ENCODE data around the gene SYNJ1.
A peak's percentile ranks its signal among the peaks of the same experiment; 100 is the strongest.
"Not testable (repeated sequence)": the region's sequence is repeated elsewhere in the genome, so short reads cannot be mapped to it uniquely, and the experiment has no call there.

SYNJ1 gene, protein sequence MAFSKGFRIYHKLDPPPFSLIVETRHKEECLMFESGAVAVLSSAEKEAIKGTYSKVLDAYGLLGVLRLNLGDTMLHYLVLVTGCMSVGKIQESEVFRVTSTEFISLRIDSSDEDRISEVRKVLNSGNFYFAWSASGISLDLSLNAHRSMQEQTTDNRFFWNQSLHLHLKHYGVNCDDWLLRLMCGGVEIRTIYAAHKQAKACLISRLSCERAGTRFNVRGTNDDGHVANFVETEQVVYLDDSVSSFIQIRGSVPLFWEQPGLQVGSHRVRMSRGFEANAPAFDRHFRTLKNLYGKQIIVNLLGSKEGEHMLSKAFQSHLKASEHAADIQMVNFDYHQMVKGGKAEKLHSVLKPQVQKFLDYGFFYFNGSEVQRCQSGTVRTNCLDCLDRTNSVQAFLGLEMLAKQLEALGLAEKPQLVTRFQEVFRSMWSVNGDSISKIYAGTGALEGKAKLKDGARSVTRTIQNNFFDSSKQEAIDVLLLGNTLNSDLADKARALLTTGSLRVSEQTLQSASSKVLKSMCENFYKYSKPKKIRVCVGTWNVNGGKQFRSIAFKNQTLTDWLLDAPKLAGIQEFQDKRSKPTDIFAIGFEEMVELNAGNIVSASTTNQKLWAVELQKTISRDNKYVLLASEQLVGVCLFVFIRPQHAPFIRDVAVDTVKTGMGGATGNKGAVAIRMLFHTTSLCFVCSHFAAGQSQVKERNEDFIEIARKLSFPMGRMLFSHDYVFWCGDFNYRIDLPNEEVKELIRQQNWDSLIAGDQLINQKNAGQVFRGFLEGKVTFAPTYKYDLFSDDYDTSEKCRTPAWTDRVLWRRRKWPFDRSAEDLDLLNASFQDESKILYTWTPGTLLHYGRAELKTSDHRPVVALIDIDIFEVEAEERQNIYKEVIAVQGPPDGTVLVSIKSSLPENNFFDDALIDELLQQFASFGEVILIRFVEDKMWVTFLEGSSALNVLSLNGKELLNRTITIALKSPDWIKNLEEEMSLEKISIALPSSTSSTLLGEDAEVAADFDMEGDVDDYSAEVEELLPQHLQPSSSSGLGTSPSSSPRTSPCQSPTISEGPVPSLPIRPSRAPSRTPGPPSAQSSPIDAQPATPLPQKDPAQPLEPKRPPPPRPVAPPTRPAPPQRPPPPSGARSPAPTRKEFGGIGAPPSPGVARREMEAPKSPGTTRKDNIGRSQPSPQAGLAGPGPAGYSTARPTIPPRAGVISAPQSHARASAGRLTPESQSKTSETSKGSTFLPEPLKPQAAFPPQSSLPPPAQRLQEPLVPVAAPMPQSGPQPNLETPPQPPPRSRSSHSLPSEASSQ (N-terminal part only)

DNA sequence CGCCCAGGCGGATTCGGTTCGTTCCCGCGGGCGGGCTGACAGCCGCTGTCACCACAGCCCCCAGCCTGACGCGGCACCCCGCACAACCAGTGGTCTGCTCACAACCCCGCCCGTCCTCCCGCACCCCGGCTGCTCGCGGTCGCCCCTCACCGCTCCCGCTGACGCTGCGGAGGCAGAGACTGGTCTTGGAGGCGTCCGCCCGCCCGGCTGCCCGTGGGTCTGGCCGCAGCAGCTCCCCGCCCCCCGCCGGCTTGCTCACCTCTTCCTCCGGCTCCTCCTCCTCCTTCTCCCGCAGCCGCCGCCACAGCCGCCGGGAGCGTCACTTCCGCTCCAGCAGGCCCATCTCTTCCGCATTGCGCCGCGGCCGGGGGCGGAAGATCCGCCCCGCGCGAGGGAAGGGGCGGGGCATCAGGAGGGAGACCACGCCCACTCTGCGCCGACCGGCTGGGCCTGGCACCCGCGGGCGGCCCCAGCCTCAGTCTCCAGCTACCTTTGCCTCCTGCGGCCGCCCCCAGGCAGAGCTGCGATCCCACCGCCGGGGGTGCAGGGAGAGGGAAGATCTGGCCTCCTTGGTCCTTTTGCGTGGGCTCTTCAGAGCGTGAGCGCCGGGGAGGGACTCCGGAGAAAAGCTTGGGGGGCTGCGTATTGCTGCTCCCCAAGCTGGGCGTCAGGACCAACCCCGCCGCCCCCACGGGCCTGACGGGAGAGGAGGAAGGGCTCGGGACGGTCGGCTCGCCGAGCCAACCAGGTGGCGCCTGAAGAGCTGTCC, at the start of gene SYNJ1:
TSS of gene SYNJ1 (minus strand) at position 327 of the 769 bp plus-strand sequence. CDS start 1,118 bp downstream, outside the sequence.
- peak; percentile 87 for DNase-seq (ENCODE audit: low read depth)

DNA sequence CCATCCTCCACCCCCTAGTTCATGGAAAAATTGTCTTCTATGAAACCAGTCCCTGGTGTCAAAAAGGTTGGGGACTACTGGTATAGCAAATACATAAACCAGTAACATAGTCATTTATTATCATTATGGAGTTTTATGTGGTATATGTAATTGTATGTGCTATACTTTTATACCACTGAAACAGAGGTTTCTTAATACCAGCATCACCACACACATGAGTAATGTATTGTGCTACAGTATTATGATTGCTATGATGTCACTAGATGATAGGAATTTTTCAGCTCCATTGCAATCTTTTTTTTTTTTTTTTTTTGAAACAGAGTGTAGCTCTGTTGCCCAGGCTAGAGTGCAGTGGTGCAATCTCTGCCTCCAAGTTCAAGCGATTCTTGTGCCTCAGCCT, 49.5 kb upstream of the SYNJ1 start:
- no peak for DNase-seq (ENCODE audit: low read depth)

DNA sequence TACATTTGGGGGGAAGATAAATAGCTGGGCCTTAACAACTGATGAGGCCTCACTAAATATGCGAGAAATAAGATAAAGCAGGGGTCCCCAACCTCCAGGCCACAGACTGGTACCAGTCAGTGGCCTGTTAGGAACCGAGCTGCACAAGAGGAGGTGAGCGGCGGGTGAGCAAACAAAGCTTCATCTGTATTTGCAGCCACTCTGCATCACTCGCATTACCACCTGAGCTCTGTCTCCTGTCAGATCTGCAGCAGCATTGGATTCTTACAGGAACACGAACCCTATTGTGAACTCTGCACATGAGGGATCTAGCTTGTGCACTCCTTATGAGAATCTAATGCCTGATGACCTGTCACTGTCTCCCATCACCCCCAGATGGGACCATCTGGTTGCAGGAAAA, 48.9 kb upstream of the SYNJ1 start:
- DNase-seq (ENCODE audit: low read depth), result no peak

DNA sequence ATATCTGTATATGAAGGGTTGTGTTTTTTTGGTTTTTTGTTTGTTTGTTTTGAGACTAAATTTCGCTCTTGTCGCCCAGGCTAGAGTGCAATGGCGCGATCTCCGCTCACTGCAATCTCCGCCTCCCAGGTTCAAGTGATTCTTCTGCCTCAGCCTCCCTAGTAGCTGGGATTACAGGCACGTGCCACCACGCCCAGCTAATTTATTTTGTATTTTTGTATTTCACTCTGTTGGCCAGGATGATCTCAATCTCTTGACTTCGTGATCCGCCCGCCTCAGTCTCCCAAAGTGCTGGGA, 45.2 kb upstream of the SYNJ1 start:
- DNase-seq (ENCODE audit: low read depth), result not testable (repeated sequence)

DNA sequence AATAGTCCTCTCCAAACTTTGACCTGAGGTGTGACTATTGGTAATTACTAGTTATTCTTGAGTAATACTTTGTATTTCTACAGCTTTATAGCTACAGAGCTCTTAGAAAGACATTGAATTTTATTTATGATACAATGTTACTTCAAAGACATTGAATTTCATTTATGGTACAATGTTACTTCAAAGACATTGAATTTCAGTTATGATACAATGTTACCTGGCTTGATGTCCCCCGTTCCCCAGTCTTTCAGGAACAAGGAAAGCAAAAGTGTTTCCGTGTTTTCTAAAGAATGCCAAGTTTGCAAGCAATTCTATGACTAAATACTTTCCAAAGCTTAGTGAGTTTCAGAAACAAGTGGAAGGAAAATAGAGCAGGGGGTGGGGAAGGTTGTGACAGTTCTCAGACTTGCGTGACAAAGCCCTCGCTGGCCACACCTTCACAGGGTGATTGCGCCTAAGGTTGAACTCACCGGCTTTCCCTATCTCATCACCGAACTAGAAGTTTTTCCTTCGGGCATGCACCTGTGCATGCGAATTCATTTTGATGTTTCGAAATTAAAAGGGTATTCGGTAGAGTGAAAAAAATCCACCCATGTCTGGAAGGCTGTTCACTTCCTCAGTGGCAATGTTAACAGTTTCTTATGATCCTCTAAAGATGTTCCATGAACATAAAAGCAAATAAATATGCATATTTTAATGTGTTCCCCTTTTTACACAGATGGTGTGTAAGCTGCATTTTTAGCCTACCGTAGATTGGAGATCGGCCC, 44.7 kb upstream of the SYNJ1 start:
- DNase-seq (ENCODE audit: low read depth), result peak; percentile 48

DNA sequence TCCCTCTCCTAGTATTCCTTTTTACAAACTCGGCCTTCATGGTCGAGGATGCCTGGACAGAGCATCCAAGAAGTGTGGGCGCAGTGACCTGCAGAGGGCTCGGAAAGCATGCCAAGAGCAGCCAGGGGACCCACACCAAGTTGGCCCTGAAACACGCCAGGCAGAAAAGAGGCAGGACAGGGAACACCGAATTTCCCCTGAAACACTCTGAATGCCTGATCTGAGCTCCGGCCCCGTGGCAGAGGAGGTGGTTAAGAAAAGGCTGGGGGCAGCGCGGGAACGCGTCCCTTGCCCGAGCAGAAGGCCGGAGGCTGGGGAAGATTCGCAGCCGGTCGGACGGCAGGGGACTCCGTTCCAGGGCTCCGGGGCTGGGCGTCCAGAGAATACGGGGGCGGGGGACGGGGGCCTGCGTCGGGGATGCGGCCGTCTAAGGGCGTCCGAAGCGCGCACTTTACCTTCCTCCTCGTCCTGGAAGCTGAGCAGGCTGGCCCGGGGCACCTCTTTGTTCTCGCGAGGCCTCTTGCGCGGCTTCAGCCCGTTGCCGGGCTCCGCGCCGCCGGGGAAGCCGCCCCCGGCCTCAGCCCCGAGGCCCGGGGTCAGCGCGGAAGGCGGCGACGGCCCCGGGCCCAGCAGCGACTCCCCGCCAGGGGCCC, 43.2 kb upstream of the SYNJ1 start:
- DNase-seq (ENCODE audit: low read depth), result peak; percentile 2

DNA sequence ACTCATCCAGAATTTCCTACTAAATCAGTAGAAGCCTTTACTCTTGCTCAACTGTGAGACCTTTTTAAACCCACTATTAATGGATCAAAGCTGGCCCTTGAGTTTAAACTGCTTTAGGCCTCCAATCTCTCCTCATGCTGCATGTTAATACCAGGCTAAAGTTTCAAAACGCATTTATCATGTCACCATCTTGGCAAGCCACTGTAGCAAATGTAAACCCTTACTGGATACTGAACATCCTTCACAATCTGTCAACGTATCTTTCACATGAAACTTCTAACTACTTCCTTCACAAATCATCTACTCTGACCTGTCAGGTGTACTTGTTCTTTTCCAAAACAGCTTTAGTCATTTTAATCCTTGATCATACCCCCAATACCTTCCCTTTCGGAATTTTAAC, 40.7 kb upstream of the SYNJ1 start:
- no peak for DNase-seq (ENCODE audit: low read depth)

DNA sequence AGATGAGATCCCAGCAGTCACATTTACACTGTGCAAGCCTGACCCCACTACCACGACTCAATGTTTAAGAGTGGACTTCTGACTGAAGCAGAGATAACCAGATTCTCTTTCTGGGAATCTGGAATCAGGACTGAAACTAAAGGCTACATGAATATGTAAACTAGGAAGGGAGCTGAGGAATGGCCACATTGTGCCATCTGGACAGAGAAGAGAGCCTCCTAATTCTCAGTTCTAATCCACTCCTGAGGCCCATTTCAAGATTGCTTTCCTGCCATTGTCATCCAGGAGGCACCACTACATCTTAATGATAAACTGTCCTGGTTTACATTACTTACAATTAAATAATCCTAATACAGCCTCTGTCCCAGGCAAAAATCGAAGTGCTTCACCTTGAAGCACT, 37.2 kb upstream of the SYNJ1 start:
- DNase-seq (ENCODE audit: low read depth), result no peak

DNA sequence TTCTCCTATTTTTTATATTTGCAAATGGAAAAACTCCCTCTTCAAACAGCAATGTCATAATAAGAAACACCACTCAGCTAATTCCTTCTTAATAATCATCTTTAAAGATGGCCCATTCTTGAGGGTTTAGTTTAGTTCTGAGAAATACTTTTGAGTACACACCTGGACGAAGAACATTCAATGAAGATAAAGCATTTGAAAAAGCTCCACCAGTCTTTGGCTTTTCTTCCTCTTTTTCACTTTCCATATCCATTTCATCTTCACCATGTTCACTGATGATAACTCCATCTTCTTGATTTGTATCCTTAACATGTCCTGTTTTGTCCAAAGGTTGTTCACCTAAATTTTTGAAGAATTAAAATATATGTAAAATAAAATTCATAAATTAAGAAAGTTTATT, 36.4 kb upstream of the SYNJ1 start:
- DNase-seq (ENCODE audit: low read depth), result no peak

DNA sequence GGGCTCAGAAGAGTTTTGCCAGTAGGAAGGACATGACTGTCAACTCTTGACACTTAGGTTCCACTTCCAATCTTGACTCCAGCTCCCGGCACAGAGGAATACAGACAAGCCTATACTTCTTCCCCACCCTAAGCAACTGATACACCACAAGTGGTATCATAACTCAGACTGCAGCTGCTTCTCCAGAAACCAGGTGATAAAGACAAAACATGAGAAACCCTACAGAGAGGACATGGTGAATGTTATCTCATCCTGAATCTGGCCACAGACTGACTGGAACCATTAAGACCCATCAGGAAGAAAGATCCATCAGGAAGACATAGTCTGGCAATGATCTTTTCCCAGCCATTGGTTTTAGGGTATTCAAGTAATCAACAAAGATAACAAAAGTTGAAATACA, 30.0 kb upstream of the SYNJ1 start:
- DNase-seq (ENCODE audit: low read depth), result no peak

DNA sequence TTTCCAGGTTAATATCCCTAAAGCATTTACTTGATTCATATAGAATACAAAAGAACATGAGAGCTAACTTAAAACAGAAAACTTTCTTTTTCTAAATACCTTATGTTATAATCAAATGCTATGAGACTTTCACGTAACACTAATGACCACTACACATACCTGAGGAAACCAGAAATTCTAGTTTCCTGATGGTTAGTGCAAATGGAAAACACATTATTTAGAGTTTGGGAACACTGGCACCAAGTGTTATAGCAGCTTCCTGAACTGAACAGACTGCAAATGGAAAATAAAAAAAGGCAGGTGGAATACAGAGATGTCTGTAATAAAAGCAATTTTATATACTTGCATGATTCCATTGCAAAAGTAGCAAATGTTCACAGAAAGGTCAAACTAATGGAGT, 28.3 kb upstream of the SYNJ1 start:
- no peak for DNase-seq (ENCODE audit: low read depth)

DNA sequence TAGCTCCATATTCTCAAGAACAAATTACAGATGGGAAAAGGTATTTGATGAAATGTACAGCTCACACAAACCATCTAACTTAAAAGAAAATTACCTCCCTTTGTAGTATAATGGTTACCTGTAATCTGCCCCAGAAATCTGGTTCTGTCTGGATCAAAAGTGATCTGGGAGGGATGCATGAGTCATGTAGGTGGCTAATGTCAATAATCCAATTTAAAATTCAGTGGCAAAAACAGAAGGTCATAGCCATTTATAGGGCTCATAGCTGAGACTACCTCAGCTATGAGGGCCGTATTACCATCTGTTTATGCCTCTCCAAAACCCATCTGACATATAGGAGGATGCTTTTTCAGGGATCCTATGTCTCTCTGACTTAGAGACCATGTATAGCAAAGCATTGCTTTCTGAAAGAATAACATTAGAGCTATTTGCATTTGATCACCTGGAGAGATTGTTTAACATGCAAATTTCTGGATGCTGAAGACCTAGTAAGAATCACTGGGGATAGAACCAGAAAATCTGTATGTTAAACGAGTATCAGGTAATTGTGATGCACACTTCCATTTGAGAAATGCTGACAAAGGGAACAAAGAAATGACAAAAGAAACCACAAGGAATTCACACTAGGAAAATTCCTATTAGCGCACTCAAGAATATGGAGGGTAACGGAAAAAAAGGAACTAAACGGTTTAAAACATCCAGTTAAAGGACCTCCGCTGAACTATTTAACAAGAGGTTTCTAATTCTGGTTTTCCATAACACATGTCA, 26.2 kb upstream of the SYNJ1 start:
- DNase-seq (ENCODE audit: low read depth), result no peak

DNA sequence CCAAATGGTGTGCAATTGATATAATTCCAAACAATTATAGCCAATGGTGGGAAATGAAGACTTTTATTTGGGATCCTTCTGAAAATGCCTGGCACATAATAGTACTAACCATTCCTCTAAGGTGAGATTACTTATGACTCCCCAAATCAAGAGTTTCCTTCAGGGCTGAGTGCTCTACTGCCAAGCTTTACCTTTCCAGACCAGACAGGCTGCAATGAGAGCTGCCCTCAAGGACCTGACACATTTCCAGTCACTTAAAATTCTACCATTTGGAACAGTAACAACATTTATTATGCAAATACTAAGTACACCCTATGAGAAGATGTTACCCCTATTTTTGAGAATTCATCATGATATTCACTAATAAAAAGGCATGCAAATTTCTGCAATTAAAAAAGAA, 22.6 kb upstream of the SYNJ1 start:
- DNase-seq (ENCODE audit: low read depth), result no peak

DNA sequence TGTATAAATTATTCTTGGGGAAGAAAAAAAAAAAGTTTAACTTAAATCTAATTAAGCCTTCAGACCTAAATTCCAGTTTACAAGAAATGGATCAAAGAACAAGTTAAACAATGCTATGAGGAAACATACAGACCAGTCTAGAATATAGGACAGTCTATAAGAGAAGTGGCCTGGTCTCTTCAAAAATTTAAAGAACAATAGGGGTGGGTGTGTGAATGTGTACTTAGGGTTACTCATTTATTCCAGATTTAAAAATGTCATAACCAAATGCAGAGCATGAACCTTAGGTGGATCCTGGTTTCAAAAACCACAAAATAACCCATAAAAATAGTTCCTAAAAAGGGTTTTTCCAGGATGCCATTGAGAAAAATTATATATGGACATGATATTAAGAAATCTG, 21.8 kb upstream of the SYNJ1 start:
- DNase-seq (ENCODE audit: low read depth), result no peak

DNA sequence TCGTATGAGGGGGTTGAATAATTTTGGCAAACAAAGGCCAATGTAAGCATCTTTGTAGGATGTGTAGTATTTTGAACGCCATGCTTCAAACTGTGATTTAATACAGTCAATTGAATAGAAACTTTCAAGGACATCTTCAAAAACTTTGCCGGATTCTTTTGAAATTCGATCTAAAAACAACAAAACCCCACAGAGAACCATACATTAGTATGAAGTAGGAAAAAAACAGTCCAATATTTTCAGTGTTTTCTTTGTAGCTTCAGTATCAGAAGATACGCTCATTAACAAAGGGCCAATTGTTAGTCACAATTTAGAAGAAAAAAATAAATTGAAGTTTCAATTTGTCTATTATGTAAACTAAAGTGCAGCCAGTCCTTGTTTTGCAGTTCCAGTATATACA, 20.7 kb upstream of the SYNJ1 start:
- no peak for DNase-seq (ENCODE audit: low read depth)

DNA sequence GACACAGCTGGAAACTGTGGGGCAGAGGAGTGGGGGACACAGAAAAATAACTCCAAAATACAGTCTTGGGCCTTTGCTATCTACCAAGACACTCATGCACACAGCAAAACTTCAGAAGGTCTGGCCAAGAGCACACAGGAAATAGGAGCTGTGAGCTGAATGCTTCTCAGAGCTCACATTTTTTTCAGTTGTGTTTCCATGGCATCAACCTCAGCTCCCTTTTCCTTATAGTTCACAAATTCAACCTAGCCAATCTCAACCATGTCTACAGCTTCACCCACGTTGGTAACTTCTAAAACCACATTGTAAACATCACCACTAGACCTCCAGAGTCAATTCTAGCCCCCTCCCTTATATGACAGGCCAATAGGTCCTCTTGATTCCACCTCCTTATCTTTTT, 19.6 kb upstream of the SYNJ1 start:
- DNase-seq (ENCODE audit: low read depth), result no peak

DNA sequence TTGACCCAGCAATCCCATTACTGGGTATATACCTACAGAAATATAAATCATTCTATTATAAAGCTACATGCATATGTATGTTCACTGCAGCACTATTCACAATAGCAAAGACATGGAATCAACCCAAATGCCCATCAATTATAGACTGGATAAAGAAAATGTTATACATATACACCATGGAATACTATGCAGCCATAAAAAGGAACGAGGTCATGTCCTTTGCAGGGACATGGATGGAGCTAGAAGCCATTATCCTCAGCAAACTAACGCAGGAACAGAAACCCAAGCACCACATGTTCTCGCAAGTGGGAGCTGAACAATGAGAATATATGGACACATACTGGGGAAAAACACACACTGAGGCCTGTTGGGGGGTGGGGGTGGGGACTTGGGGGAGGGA, 18.9 kb upstream of the SYNJ1 start:
- not testable (repeated sequence) for DNase-seq (ENCODE audit: low read depth)

DNA sequence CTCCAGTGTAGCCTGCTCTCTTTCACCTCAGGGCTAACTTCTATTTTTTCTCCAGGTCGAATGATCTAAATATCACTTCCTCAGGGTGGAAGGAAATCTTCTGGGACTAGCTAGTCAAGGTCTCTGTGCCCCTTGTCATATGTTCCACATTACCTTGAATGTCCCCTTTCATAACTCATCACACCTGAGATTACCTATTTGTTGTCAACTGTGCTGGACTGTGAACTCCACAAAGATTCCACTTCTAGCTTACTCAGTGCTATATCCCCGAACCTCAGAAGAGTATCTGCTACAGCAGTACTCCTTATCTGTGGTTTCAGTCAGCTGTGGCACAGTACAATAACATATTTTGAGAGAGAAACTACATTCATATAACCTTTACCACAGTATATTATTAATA, 14.6 kb upstream of the SYNJ1 start:
- no peak for DNase-seq (ENCODE audit: low read depth)

DNA sequence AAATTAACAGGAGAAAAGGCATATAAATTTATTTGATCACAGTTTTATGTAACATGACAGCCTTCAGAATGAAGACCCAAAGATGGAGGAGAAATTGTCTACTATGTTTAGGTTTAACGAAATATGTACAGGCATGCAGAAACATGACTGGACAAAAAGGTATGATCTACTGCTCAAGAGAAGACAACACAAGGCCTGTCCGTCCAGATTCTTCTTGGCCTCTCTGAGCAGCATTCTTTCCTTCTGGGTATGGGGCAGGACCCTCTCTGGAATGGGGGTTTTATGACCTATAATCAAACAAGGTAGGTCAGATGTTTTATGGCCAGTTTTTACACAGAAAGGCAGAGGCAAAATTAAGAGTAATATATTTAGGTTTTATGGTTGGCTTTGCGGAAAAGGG, 13.5 kb upstream of the SYNJ1 start:
- DNase-seq (ENCODE audit: low read depth), result no peak

DNA sequence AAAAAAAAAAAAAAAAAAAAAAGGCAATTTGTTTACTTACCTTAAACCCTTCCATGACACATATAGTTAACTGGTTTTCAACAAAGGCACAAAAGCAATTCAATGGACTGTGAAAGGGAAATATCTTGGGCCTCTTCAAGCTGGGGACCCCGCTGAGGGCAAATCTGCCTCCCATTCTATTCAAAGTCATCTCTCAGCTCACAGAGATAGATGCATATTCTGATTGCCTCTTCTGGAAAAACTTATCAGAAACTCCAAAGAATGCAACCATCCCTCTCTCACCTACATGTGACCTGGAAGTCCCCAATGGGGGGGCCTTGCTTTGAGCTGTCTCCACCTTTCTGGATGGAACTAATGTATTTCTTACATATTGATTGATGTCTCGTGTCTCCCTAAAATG, 12.1 kb upstream of the SYNJ1 start:
- DNase-seq (ENCODE audit: low read depth), result no peak

Measured in stimulated activated CD8-positive, alpha-beta memory T cell treated with anti-CD3 and anti-CD28 coated beads, Interleukin-12 subunit alpha, Interleukin-12 subunit beta, amount 100 ng/mL, for 1 hour (primary cell).